Lower leg skin (tissue), 3 donors: ENCODE results near the gene EDNRA.

Source experiments
- CTCF ChIP-seq, 3 donors: fragments of 450-650 bp; IDR thresholded peaks; one replicate each; pipeline ENCODE4 v1.5.1; 2016; ENCODE audit warnings: antibody characterized with exemption in 3 of 3, mild to moderate bottlenecking in 3 of 3, moderate library complexity in 2 of 3
- POLR2A ChIP-seq, 2 donors: fragments of 450-650 bp; IDR thresholded peaks; one replicate each; pipeline ENCODE4 v1.6.1; 2016 to 2017; ENCODE audit warnings: antibody characterized with exemption in 2 of 2, mild to moderate bottlenecking in 1 of 2, moderate library complexity in 1 of 2

GRCh38 chr4:147586637-147587036 lies 105.7 kb downstream of the EDNRA start:
- TF ChIP-seq CTCF (IDR thresholded peaks at IDR 0.05), result no peak
- no peak for TF ChIP-seq POLR2A (IDR thresholded peaks at IDR 0.05)
